GM21619 (cell line): Measurements from ENCODE around the gene ZER1.
A peak's percentile ranks its signal among the peaks of the same experiment; 100 is the strongest.
"Not testable (repeated sequence)": the region's sequence is repeated elsewhere in the genome, so short reads cannot be mapped to it uniquely, and the experiment has no call there.

ENCODE experiments used
- ATAC-seq: cut with Tn5 transposase; IDR thresholded peaks from one replicate; pipeline ENCODE4 v1.9.1; 2021; ENCODE audit not compliant: unreplicated experiment

The ZER1 gene

GRCh38 chr9:128718047-128718446, 53.7 kb downstream of the ZER1 start:
- ATAC-seq: no peak

- no peak for ATAC-seq
Observed at GRCh38 chr9:128716581-128717254, 55.0 kb downstream of the ZER1 start.

- ATAC-seq: no peak
Observed at GRCh38 chr9:128715436-128715750, 56.3 kb downstream of the ZER1 start.

GRCh38 chr9:128714586-128715435, 56.9 kb downstream of the ZER1 start:
- no peak for ATAC-seq

- ATAC-seq: no peak
Observed at GRCh38 chr9:128713941-128714573, 57.7 kb downstream of the ZER1 start.

- ATAC-seq: no peak
Observed at GRCh38 chr9:128713411-128713780, 58.3 kb downstream of the ZER1 start.

DNA sequence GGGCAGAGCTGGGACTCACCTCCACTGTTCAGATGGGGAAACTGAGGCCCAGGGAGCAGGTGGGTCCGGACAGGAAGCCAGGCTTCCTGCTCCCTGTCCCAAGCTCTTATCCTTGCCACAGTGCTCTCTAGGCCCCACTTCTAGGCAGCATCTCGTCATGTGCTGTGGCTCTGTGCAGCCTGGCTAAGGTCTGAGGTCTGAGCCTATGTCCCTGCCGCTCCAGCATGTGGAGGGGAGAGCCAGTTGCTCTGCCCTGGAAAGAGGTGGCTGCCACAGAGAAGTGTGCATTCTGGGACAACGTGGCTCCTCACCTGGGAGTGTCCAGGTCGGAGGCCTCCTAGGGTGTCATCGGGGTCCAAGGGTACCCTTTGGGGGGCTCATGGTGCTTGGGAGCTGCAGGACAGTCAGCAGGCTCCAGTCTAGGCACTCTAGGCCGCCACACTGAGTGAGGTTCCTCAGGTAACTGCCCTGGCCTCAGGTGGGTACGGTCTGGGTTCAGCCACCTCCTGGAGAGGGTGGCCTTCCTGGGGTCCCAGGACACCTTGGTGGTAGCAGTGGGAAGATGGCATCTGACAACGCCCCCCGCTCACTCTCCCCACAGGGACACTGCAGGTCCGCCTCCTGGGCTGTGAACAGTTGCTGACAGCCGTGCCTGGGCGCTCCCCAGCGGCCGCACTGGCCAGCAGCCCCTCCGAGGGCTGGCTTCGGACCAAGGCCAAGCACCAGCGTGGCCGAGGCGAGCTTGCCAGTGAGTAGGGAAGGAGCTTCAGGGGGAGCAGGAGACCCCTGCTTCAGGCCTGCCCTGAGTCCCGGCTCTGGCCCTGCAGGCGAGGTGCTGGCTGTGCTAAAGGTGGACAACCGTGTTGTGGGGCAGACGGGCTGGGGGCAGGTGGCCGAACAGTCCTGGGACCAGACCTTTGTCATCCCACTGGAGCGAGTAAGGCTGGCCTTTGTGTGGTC, 59.0 kb downstream of the ZER1 start:
- ATAC-seq: no peak

GRCh38 chr9:128707446-128707845, 64.3 kb downstream of the ZER1 start:
- no peak for ATAC-seq

DNA sequence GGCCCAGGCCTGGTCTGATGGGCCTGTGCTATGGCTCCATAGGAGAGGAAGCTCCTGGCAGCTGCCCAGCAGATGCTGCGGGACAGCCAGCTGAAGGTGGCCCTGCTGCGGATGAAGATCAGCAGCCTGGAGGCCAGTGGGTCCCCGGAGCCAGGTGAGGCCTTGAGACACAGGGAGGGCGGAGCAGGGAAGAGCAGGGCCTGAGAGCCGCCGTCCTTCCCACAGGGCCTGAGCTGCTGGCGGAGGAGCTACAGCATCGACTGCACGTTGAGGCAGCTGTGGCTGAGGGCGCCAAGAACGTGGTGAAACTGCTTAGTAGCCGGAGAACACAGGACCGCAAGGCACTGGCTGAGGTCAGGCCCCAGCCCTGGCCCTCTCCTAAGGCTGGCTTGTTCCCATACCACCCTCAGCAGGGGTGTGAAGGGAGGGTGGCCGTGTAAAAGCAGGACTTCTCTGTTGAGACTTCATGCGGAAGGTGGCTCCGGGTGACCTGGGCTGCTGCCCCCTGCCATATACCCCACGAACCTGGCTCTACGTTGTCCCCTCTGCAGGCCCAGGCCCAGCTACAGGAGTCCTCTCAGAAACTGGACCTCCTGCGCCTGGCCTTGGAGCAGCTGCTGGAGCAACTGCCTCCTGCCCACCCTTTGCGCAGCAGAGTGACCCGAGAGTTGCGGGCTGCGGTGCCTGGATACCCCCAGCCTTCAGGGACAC, 64.9 kb downstream of the ZER1 start:
- no peak for ATAC-seq

- ATAC-seq: no peak
Observed at GRCh38 chr9:128706045-128706444, 65.7 kb downstream of the ZER1 start.

- no peak for ATAC-seq
Observed at GRCh38 chr9:128705051-128705965, 66.4 kb downstream of the ZER1 start.

DNA sequence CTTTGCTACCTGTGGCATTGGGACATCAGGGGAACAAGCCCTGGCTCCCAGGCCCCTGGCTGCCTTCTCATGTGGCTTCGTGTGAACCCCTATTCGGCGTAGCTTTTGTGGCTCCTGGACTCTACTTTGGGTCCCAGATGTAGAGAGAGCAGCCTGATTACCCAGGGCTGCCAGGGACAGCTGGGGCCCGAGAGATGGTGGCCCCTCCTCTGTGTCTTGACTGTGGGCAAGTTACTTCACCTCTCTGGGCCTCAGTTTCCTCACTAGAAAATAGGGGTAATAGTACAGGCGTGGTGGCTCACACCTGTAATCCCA, 67.4 kb downstream of the ZER1 start:
- no peak for ATAC-seq

DNA sequence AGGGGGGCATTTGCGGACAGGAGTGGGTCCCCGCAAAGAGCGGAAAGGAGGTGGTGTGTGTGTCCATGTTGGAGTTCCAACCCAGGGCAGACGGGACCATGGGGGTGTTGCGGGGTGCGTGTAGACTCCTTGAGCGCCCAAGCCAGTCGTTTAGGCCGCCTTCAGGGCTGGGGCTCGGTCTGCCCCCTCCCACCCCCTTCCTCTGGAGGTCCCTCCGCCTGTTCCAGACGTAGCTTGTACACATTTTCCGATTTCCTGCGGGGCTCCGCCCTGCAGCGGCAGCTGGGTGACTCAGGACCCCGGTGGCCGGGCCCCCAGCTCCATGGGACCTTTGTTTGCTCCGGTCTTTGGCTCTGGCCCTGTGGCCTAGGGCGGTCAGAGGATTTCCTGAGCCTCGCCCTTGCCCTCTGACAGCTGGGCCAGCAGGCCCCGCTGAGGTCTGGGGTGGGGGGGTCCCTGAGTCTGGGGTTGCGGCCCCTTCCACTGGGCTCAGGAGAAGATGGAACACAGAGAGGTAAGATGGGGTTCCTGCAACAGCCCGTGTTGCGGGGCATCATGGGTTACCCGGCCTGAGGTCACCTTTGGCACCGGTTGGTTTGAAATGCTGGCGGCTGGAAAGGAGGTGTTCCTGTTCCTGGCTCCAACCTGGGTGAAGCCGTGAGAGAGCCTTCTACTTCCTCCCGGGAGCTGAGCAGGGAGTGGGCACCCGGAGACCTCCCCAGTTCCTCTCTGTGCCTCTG, 67.9 kb downstream of the ZER1 start:
- ATAC-seq: no peak

GRCh38 chr9:128702949-128703615, 68.6 kb downstream of the ZER1 start:
- ATAC-seq: peak; percentile 23

DNA sequence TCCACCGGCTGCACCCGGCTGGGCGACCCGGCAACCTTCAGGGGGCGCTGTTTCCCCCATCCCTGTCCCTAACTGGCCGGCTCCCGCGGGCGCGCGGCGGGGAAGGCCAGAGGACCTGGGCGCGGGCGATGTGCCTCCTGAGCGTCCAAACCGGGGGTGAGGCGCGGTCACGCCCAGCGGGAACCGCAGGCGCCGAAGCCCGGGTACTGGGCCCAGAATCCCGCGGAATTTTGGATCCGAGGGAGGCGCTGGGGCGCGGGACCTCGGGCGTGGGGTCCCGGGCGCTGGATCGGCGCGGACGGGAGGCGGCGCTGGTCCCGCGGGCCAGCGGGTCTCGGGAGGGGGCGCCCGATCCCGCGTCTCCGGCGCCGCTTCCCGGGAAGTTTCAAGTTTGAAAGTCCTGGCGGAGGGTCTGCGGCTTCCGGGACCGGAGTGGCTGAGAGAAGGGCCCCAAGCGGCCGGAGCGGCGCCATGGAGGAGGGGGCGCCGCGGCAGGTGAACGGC, 69.2 kb downstream of the ZER1 start, which contains the start of gene PKN3:
Gene PKN3, plus strand, starts transcription at position 59 of the 504 bp plus-strand sequence. Its CDS starts 413 bp downstream, at position 472.
- peak; percentile 81 for ATAC-seq

GRCh38 chr9:128701227-128701854, 70.4 kb downstream of the ZER1 start:
- no peak for ATAC-seq

GRCh38 chr9:128699096-128699795, 72.5 kb downstream of the ZER1 start:
- ATAC-seq: not testable (repeated sequence)
